K562 (cell line): ENCODE results near the gene VSIG10. TPM values are rescaled to one million over a fixed set of nuclear protein-coding genes. Genes with fewer than 3 reads are reported as not detected.

Experiments
- ATAC-seq: fragments of 200-7000 bp; cut with Tn5 transposase; 3 replicates; pipeline ENCODE4 v1.9.1; 2020; ENCODE audit warnings: moderate library complexity
- BruUV-seq: library from RNA; stranded (reverse); fragments of 400-500 nt; replicated peaks from 2 replicates; lab custom pipeline; 2021; lab: Mats Ljungman, UMichigan
- CTCF ChIA-PET: fragments of 300-600 bp; formaldehyde crosslinking; extraction: SDS; loops from one replicate; lab custom pipeline; 2021; ENCODE audit warnings: low intra/inter-chr PET ratio; lab: Yijun Ruan, JAX
- POLR2A ChIA-PET: fragments of 300-600, 350-650 bp; sonication (Branson Sonifier 250); formaldehyde crosslinking; extraction: SDS; loops from one replicate; lab custom pipeline; 2021; ENCODE audit warnings: antibody characterized with exemption, inconsistent platforms; lab: Yijun Ruan, JAX
- DNase-seq, 4 experiments: peaks; one replicate each; pipeline versions ENCODE4 v3.0.0 to v3.0.0-alpha.2; 2011 to 2018; ENCODE audit warnings: low spot score in 3 of 4, mixed read lengths in 3 of 4; ENCODE audit errors: extremely low read depth in 1 of 4
- FAIRE-seq: peaks from 2 replicates; lab custom pipeline; 2011; peaks lifted over from hg19 to GRCh38; lab: Jason Lieb, UNC
- H2AFZ ChIP-seq: 2 replicates; pipeline ENCODE4 v1.6.0; 2011; ENCODE audit warnings: low read depth, low read length, control low read depth, inconsistent platforms
- H3K27ac ChIP-seq: fragments of 200-600 bp; 3 replicates; pipeline ENCODE4 v1.8.0; 2011; ENCODE audit warnings: low read depth, mild to moderate bottlenecking, control low read depth, inconsistent platforms, low read length, moderate library complexity, mixed read lengths; ENCODE audit errors: extremely low read depth
- H3K27me3 ChIP-seq, 2 experiments: fragments of 300-600 bp in 1 of 2; 2 replicates in 1 of 2; 3 replicates in 1 of 2; pipeline versions ENCODE4 v1.6.0 to v1.8.0; 2011; ENCODE audit warnings: inconsistent platforms in 2 of 2, low read length in 2 of 2, mild to moderate bottlenecking in 1 of 2, mixed read lengths in 1 of 2, moderate library complexity in 1 of 2; ENCODE audit not compliant: control insufficient read depth in 2 of 2, insufficient read depth in 2 of 2
- H3K36me3 ChIP-seq: fragments of 300-600 bp; 3 replicates; pipeline ENCODE4 v1.8.0; 2011; ENCODE audit warnings: mild to moderate bottlenecking, low read length, inconsistent platforms; ENCODE audit not compliant: control insufficient read depth, insufficient read depth
- H3K4me1 ChIP-seq, 2 experiments: fragments of 200-600 bp in 1 of 2; replicated peaks in 1 of 2; 2 replicates in 1 of 2; 3 replicates in 1 of 2; pipeline versions ENCODE4 v1.5.1 to v1.8.0; 2011; ENCODE audit warnings: inconsistent platforms in 2 of 2, low read length in 2 of 2, mild to moderate bottlenecking in 1 of 2, mixed read lengths in 1 of 2, moderate library complexity in 1 of 2; ENCODE audit not compliant: control insufficient read depth in 2 of 2, insufficient read depth in 2 of 2
- H3K4me2 ChIP-seq: 2 replicates; pipeline ENCODE4 v1.6.1; 2011; ENCODE audit warnings: low read length, control low read depth, inconsistent platforms, mixed read lengths; ENCODE audit not compliant: insufficient read depth
- H3K4me3 ChIP-seq: fragments of 200-600 bp; sonication (generic), shearing (Covaris generic); 2 replicates; pipeline ENCODE4 v1.5.1; 2016; ENCODE audit warnings: control low read depth, inconsistent platforms
- H3K79me2 ChIP-seq: fragments of 200-600 bp; 3 replicates; pipeline ENCODE4 v1.8.0; 2011; ENCODE audit warnings: low read length, inconsistent platforms; ENCODE audit not compliant: control insufficient read depth, insufficient read depth
- H3K9ac ChIP-seq, 2 experiments: 2 replicates each; pipeline versions ENCODE4 v1.6.0 to v1.6.1; 2011; ENCODE audit warnings: low read depth in 2 of 2, low read length in 2 of 2, control low read depth in 1 of 2, inconsistent platforms in 1 of 2, mild to moderate bottlenecking in 1 of 2, mixed read lengths in 1 of 2; ENCODE audit not compliant: insufficient read depth in 1 of 2
- H3K9me1 ChIP-seq: one replicate; pipeline ENCODE4 v1.6.0; 2011; ENCODE audit warnings: inconsistent platforms, mild to moderate bottlenecking, low read length, moderate library complexity; ENCODE audit not compliant: control insufficient read depth, insufficient read depth
- H3K9me3 ChIP-seq: replicated peaks from 2 replicates; pipeline ENCODE4 v1.5.1; 2011; ENCODE audit warnings: low read depth, low read length, inconsistent platforms; ENCODE audit not compliant: control insufficient read depth, insufficient read depth
- H4K20me1 ChIP-seq: replicated peaks from 2 replicates; pipeline ENCODE4 v1.6.1; 2011; ENCODE audit warnings: low read length, inconsistent platforms, mixed read lengths; ENCODE audit not compliant: control insufficient read depth, insufficient read depth
- CBX3 ChIP-seq, 2 experiments: IDR thresholded peaks; 1 replicate in 1 of 2; 2 replicates in 1 of 2; pipeline ENCODE4 v1.6.1; 2012; ENCODE audit warnings: inconsistent platforms in 2 of 2, low read length in 2 of 2, borderline replicate concordance in 1 of 2, control low read depth in 1 of 2
- FOS ChIP-seq: IDR thresholded peaks from 3 replicates; pipeline ENCODE4 v1.6.1; 2011; ENCODE audit not compliant: insufficient read length; ENCODE audit errors: extremely low read depth
- FOXJ2 ChIP-seq: fragments of 200-800 bp; sonication (Bioruptor generic); IDR thresholded peaks from 2 replicates; pipeline ENCODE4 v1.6.1; 2016; ENCODE audit warnings: missing genetic modification characterization, missing compliant biosample characterization
- IRF9 ChIP-seq: fragments of 450-650 bp; IDR thresholded peaks from 2 replicates; pipeline ENCODE4 v1.6.1; 2016; ENCODE audit warnings: missing biosample characterization, missing genetic modification characterization
- MAFG ChIP-seq: fragments of 450-650 bp; conservative IDR thresholded peaks from 2 replicates; pipeline ENCODE4 v1.6.1; 2016; ENCODE audit warnings: missing genetic modification characterization, missing compliant biosample characterization
- MBD2 ChIP-seq: sonication (generic); IDR thresholded peaks from 2 replicates; pipeline ENCODE4 v1.6.1; 2016; ENCODE audit warnings: low read depth, borderline replicate concordance
- NFATC3 ChIP-seq: fragments of 450-650 bp; IDR thresholded peaks from 2 replicates; pipeline ENCODE4 v1.6.1; 2017; ENCODE audit warnings: mild to moderate bottlenecking
- SAFB ChIP-seq: fragments of 200-400 bp; formaldehyde crosslinking; IDR thresholded peaks from 2 replicates; pipeline ENCODE4 v1.6.1; 2017; ENCODE audit warnings: low read depth, low read length, borderline replicate concordance
- SMAD4 ChIP-seq: fragments of 250-450 bp; sonication (Bioruptor Pico); conservative IDR thresholded peaks from 2 replicates; pipeline ENCODE4 v1.8.0; 2021; ENCODE audit warnings: inconsistent platforms, mild to moderate bottlenecking, moderate library complexity
- TCF7L2 ChIP-seq: fragments of 150-350 bp; IDR thresholded peaks from 2 replicates; pipeline ENCODE4 v1.6.1; 2016; ENCODE audit warnings: low read depth, mild to moderate bottlenecking, low read length, moderate library complexity
- TOE1 ChIP-seq, 2 experiments: fragments of 450-650 bp in 1 of 2; sonication (generic) in 1 of 2; formaldehyde crosslinking in 1 of 2; IDR thresholded peaks; 2 replicates each; pipeline versions ENCODE4 v1.7.1 to v1.8.0; 2016 to 2022; ENCODE audit warnings: borderline replicate concordance in 2 of 2, mild to moderate bottlenecking in 2 of 2, antibody characterized with exemption in 1 of 2, inconsistent platforms in 1 of 2, low read depth in 1 of 2, missing genetic modification reagents in 1 of 2, moderate library complexity in 1 of 2
- ZBTB17 ChIP-seq: fragments of 450-650 bp; formaldehyde crosslinking; IDR thresholded peaks from 2 replicates; pipeline ENCODE4 v1.4.0; 2020; ENCODE audit warnings: mild to moderate bottlenecking
- ZNF3 ChIP-seq: fragments of 250-450 bp; sonication (Bioruptor Pico); IDR thresholded peaks from 2 replicates; pipeline ENCODE4 v1.5.0; 2021; ENCODE audit warnings: mild to moderate bottlenecking, moderate library complexity
- ZNF785 ChIP-seq: fragments of 250-450 bp; sonication (Bioruptor Pico); IDR thresholded peaks from 2 replicates; pipeline ENCODE4 v1.4.0; 2020; ENCODE audit warnings: mild to moderate bottlenecking
- WGBS: fragments of 100-300 bp; shearing (Covaris generic); methylation state at CpG from one replicate; pipeline ENCODE4 v1.1.6; 2016; ENCODE audit warnings: low coverage, mixed read lengths; ENCODE audit not compliant: insufficient coverage; ENCODE audit errors: missing lambda C conversion rate; 5-methylcytosine and 5-hydroxymethylcytosine counted together
- in situ Hi-C: fragments of 300-500 bp; cut with MboI; formaldehyde crosslinking; loops from 4 replicates; pipeline ENCODE4 v1.15.0; 2018; ENCODE audit warnings: inconsistent platforms, mixed read lengths
- intact Hi-C: fragments of 100-400 bp; cut with micrococcal nuclease; formaldehyde crosslinking; loops from 2 replicates; pipeline ENCODE4 v1.14.2; 2022
- polyA plus RNA-seq, 8 experiments: library from polyadenylated mRNA; depleted of rRNA in 4 of 8; stranded (reverse) in 5 of 8; unstranded in 3 of 8; fragments of >200 nt; fragmentation: Nextera tagmentation in 2 of 8; fragmentation: Illumina TruSeq in 1 of 8; extraction: Ambion mirVana in 2 of 8; extraction: Trizol in 1 of 8; gene quantifications; 2 replicates each; pipeline versions ENCODE4 v1.2.1 to v1.2.3, GENCODE V29; 2011 to 2014; ENCODE audit warnings: inconsistent platforms in 1 of 8, missing spikeins in 1 of 8
- total RNA-seq, 7 experiments: library from RNA; depleted of rRNA in 6 of 7; stranded (reverse); fragments of >200 nt in 6 of 7; fragmentation: Illumina TruSeq in 2 of 7; extraction: Trizol in 2 of 7; gene quantifications; 2 replicates each; pipeline versions ENCODE4 v1.2.1 to v1.2.3, GENCODE V29; 2011 to 2021; ENCODE audit warnings: low replicate concordance in 1 of 7
- TF ChIP-seq, protein P1 (sequence below): sonication (generic); formaldehyde crosslinking; IDR thresholded peaks from 2 replicates; pipeline ENCODE4 v1.8.1; 2023; ENCODE audit warnings: mild to moderate bottlenecking, missing genetic modification reagents

VSIG10 gene
- total and polyA plus RNA-seq, 9 of the 15 experiments (the other 6 are each of a cell fraction or from before 2014, with no cell fraction given): 4.1 to 8.8 (median 4.7) TPM

DNA sequence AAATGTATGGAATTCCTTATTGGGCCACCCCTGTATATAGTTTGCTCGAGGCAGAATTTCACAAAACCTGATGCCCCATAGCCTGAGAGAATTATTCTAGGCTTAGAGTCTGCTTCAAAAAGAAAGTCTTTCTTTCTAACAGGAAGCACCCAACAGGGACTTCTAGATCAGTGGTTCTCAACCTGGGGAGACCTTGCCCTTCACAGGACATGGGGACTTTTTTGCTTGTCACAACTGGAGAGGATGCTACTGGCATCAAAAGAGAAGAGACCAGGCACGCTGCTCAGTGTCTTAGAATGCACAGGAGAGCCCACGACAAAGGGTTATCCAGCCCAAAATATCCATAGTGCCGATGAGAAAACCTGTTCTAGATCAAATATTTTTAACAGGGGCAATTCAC is 61.7 kb downstream of the VSIG10 start:
- no peak for ATAC-seq
- in situ Hi-C loops: no loop called here
- POLR2A ChIA-PET: interaction anchor here (0.9 kb wide), 1 partner anchor 15 kb away, joined by 4 read pairs; no protein-coding TSS in a partner anchor

GRCh38 chr12:118038137-118038536 is 65.7 kb downstream of the VSIG10 start:
- FAIRE-seq (no peak), ATAC-seq (no peak), DNase-seq (no peak)
- intact Hi-C loops: no loop called here
- H3K36me3 ChIP-seq: peaks cover 86% of the 10 kb centered on the region
- no peak overlapping the region for H3K4me3 ChIP-seq
- no peaks in the 10 kb centered on the region for H3K4me1 ChIP-seq
- H3K27me3 ChIP-seq: no peaks in the 10 kb centered on the region
- H3K27ac ChIP-seq: no peak overlapping the region
- no peak overlapping the region for H3K9ac ChIP-seq
- no peaks in the 10 kb centered on the region for H3K79me2 ChIP-seq
- no TSS peak for BruUV-seq
- in situ Hi-C loops: no loop called here
- 84% methylated on average over 5 of the region's 6 CpGs for WGBS
- POLR2A ChIA-PET: interaction anchor here (1.2 kb wide), 1 partner anchor 21 kb away, joined by 7 read pairs; the partner anchor contains the start of gene RFC5
- CTCF ChIA-PET: no interaction called here
- no peak overlapping the region for H2AFZ ChIP-seq
- H3K9me1 ChIP-seq: no peaks in the 10 kb centered on the region
- no peak overlapping the region for H3K4me2 ChIP-seq
- no peaks in the 10 kb centered on the region; the same call in 1 of the 2 replicates for H4K20me1 ChIP-seq
- H3K9me3 ChIP-seq: no peaks in the 10 kb centered on the region
- TF ChIP-seq, protein P1, sequence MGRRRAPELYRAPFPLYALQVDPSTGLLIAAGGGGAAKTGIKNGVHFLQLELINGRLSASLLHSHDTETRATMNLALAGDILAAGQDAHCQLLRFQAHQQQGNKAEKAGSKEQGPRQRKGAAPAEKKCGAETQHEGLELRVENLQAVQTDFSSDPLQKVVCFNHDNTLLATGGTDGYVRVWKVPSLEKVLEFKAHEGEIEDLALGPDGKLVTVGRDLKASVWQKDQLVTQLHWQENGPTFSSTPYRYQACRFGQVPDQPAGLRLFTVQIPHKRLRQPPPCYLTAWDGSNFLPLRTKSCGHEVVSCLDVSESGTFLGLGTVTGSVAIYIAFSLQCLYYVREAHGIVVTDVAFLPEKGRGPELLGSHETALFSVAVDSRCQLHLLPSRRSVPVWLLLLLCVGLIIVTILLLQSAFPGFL (CRISPR knock-in tag): no peak
- TF ChIP-seq NFATC3 (no peak), ZBTB17 (CRISPR knock-in tag) (no peak), ZNF785 (CRISPR knock-in tag) (no peak), TOE1 (IDR thresholded peaks at IDR 0.05; ENCODE audit: borderline replicate concordance) (no peak), TOE1 (CRISPR knock-in tag; IDR thresholded peaks at IDR 0.05; ENCODE audit: borderline replicate concordance, low read depth) (no peak), SAFB (no peak), MAFG (no peak), MBD2 (no peak), SMAD4 (CRISPR knock-in tag) (no peak), IRF9 (tag) (no peak), FOXJ2 (tag) (no peak), FOS (no peak), TCF7L2 (no peak)

More for the DNA sequence above, 61.7 kb downstream of the VSIG10 start:
- peaks cover 3% of the 10 kb centered on the region for H3K9me1 ChIP-seq
- H3K4me3 ChIP-seq: no peak overlapping the region
- H3K9me3 ChIP-seq: no peaks in the 10 kb centered on the region
- peaks cover 71% of the 10 kb centered on the region for H3K36me3 ChIP-seq
- intact Hi-C loops: no loop called here
- no peaks in the 10 kb centered on the region for H3K79me2 ChIP-seq
- WGBS: 84% methylated on average over 4 of the region's 4 CpGs
- no peak overlapping the region for H3K4me2 ChIP-seq
- no peak overlapping the region for H2AFZ ChIP-seq
- H3K9ac ChIP-seq: no peak overlapping the region
- CTCF ChIA-PET: no interaction called here
- no peaks in the 10 kb centered on the region for H3K4me1 ChIP-seq
- H4K20me1 ChIP-seq: no peaks in the 10 kb centered on the region
- FAIRE-seq (no peak), DNase-seq (no peak)
- BruUV-seq: no TSS peak
- H3K27me3 ChIP-seq: no peaks in the 10 kb centered on the region
- no peak overlapping the region for H3K27ac ChIP-seq
- TF ChIP-seq CBX3 (IDR thresholded peaks at IDR 0.05; ENCODE audit: borderline replicate concordance in 1 of 2, low read length in 2 of 2) (no peak), ZNF3 (no peak)
